MM.1S (cell line): ENCODE data around the gene CDH4.

Source experiments
- EZH2 ChIP-seq: fragments of 300-600 bp; sonication (generic); optimal IDR thresholded peaks from 2 replicates; pipeline ENCODE3; 2017; ENCODE audit warnings: low read depth, mild to moderate bottlenecking, antibody characterized with exemption, low read length, mixed read lengths
- EZH2phosphoT487 ChIP-seq: fragments of 300-600 bp; sonication (generic); IDR thresholded peaks from 2 replicates; pipeline ENCODE4 v1.6.1; 2018; ENCODE audit warnings: antibody characterized with exemption, low read length
- TF ChIP-seq, protein P1 (sequence below): fragments of 300-600 bp; sonication (generic); IDR thresholded peaks from 2 replicates; pipeline ENCODE4 v1.5.1; 2016; ENCODE audit warnings: antibody characterized with exemption, low read length, mixed read lengths

GRCh38 chr20:61285152-61285645, 33.1 kb downstream of the CDH4 start:
- TF ChIP-seq, protein P1, sequence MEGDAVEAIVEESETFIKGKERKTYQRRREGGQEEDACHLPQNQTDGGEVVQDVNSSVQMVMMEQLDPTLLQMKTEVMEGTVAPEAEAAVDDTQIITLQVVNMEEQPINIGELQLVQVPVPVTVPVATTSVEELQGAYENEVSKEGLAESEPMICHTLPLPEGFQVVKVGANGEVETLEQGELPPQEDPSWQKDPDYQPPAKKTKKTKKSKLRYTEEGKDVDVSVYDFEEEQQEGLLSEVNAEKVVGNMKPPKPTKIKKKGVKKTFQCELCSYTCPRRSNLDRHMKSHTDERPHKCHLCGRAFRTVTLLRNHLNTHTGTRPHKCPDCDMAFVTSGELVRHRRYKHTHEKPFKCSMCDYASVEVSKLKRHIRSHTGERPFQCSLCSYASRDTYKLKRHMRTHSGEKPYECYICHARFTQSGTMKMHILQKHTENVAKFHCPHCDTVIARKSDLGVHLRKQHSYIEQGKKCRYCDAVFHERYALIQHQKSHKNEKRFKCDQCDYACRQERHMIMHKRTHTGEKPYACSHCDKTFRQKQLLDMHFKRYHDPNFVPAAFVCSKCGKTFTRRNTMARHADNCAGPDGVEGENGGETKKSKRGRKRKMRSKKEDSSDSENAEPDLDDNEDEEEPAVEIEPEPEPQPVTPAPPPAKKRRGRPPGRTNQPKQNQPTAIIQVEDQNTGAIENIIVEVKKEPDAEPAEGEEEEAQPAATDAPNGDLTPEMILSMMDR, result no peak
- TF ChIP-seq EZH2, result no peak
- TF ChIP-seq EZH2phosphoT487, result no peak
